Cardiac septum (tissue), 1 donor: ENCODE results near the gene NDUFV3. TPM values are rescaled to one million over a fixed set of nuclear protein-coding genes. Genes with fewer than 3 reads are reported as not detected.

Experiments
- DNase-seq: peaks from one replicate; pipeline ENCODE4 v3.0.0-alpha.2; 2020; ENCODE audit warnings: low spot score
- intact Hi-C: fragments of 100-400 bp; cut with DNase I; formaldehyde crosslinking; loops from one replicate; pipeline ENCODE4 v1.14.0; 2022
- microRNA-seq: library from miRNA; unstranded; fragments of <30 nt; microRNA quantifications from one replicate; pipeline ENCODE4 v1.2.0, GENCODE V29; 2020
- total RNA-seq: library from RNA; stranded (reverse); fragmentation: NEBNext Ultra II Directional; extraction: Animal tissue kit (Norgen Biotek cat#: 25700); gene quantifications from one replicate; pipeline ENCODE4 v1.2.1, GENCODE V29; 2021
- donor health status: DM: no; HTN: no; CAD: no.

NDUFV3 gene
- total RNA-seq, 1 donor from 2014 or later = 46.7 TPM

DNA sequence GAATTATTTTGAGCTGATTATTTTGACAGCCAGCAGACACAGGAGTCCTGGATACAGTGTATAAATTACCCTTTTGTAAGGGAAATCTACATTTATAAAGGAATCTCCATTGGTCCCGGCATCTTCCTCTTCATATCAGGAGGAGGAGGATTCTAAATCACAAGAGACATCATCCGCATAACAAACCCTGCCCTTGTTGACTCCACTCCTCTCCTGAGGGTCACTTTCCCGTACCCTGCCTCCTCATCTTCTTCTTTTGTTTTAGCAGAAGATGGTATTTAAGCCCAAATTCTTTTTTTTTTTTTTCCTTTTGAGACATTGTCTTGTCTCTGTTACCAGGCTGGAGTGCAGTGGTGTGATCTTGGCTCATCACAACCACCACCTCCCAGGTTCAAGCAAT is 66.6 kb downstream of the NDUFV3 start:
- intact Hi-C loops = loop anchor here (10.0 kb wide), 1 partner anchor 65 kb away; no protein-coding TSS in a partner anchor
- DNase-seq = no peak

DNA sequence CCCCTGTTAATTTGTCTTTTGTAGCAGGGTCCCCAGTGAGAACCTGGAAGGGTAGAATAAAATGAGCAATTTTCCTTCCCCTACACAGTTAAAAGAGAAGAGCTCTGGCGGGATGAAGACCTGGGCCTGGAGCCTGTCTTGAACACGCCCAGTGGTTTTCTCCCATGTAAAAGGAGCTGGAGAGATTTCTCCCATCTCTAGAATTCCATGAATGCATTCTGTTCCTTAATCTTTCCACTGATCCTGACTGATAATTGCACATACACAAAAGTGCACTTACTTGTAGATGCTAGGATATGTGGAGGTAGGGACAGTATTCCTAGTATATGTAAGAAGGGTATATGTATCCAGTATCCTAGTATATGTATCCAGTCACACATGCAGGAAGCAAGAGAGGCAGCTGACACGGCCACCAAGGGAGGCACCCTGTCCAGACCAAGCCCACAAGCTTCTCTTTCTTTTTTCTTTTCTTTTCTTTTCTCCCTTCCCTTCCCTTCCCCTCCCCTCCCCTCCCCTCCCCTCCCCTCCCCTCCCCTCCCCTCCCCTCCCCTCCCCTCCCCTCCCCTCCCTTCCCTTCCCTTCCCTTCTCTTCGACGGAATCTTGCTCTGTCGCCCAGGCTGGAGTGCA is 69.4 kb downstream of the NDUFV3 start:
- intact Hi-C loops = loop anchor here (10.0 kb wide), 1 partner anchor 62 kb away; no protein-coding TSS in a partner anchor
- no peak for DNase-seq

Small RNAs within 50 kb of the gene (microRNA-seq; reads per million reads assigned to microRNA genes)
- gene MIR5692B = not detected

Other genes with a start within 250 kb of the NDUFV3 start
- 1.1 TPM for gene PDE9A, start 239.7 kb upstream of the NDUFV3 start, total RNA-seq
- 8.6 TPM for gene WDR4, start 13.8 kb upstream of the NDUFV3 start, total RNA-seq
- gene ERVH48-1, start 32.3 kb downstream of the NDUFV3 start, total RNA-seq = not detected
- 11.3 TPM for gene PKNOX1, start 81.3 kb downstream of the NDUFV3 start, total RNA-seq
- 15.8 TPM for gene CBS, start 182.5 kb downstream of the NDUFV3 start, total RNA-seq
- 11.8 TPM for gene U2AF1, start 214.3 kb downstream of the NDUFV3 start, total RNA-seq